ENCODE measurements around the gene ROR1. TPM values are rescaled to one million over a fixed set of nuclear protein-coding genes. Genes with fewer than 3 reads are reported as not detected.

The ROR1 gene
- total and polyA plus RNA-seq, 8 donors: 1.4 to 37.3 (median 14.6) TPM

DNA sequence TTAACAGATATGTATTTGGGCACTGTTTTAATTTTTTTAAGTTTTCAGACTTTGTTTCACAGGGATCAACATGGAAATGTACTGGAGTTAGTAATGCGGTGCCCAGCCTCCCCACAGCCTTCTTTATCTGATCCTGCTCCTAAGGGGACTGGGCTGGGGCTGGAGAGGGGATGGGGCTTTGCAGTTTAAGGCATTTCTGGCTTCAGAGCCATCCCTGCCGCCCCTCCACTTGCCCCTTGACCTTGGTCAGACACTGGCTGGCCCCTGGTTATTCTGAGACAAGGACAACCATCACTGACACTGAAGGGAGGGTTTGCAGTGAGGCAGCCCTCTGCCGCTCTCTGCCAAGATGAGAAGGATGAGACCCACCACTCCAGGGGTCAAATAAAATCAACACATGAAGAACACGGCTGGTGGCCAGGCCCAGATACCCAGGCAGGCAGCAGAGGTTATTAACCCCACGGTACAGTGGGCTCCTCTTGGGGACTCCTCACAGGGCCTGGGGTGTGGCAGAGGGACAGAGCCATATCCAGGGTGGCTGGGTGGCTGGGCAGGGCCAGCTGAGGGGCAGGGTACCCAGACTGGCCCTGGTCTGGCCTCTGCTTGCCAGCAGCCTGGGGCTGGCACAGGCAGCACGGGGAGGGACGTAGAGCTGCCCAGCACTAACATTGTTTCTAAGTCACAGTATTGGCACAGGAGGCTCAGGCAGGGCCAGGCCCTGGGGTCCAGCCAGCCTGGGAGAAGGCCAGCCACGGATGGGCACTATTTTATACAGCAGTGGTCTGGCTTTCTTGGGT lies 422.5 kb downstream of the ROR1 start:
- Histone ChIP-seq H3K27me3 (no peaks in the 10 kb centered on the region), H3K9me3 (no peaks in the 10 kb centered on the region), H3K4me3 (no peak overlapping the region), H3K4me1 (peaks cover 0 to 13% (median 6%) of the 10 kb centered on the region in 4 donors), H3K27ac (no peak overlapping the region), H3K36me3 (no peaks in the 10 kb centered on the region)
- no peak for TF ChIP-seq POLR2AphosphoS5 (IDR thresholded peaks at IDR 0.05)
- TF ChIP-seq CTCF (IDR thresholded peaks at IDR 0.05): no peak
- no peak for TF ChIP-seq POLR2A (IDR thresholded peaks at IDR 0.05)
- TF ChIP-seq EP300 (IDR thresholded peaks at IDR 0.05): no peak
- 55 to 79% (median 63%) methylated on average over 8 of the region's 8 CpGs for WGBS, 5 donors
- no peak for DNase-seq
- intact Hi-C loops (cut with DNase I; ENCODE audit: low total_unique reads): no loop called here

GRCh38 chr1:64197076-64197475 lies 423.3 kb downstream of the ROR1 start:
- no peak for TF ChIP-seq EP300 (IDR thresholded peaks at IDR 0.05)

GRCh38 chr1:64199154-64199553 lies 425.3 kb downstream of the ROR1 start:
- Histone ChIP-seq H3K9me3 (no peaks in the 10 kb centered on the region), H3K4me1 (peaks cover 0 to 11% (median 6%) of the 10 kb centered on the region in 4 donors), H3K27ac (no peak overlapping the region), H3K36me3 (no peaks in the 10 kb centered on the region), H3K4me3 (no peak overlapping the region), H3K27me3 (no peaks in the 10 kb centered on the region)
- no peak for TF ChIP-seq POLR2AphosphoS5 (IDR thresholded peaks at IDR 0.05)
- TF ChIP-seq POLR2A (IDR thresholded peaks at IDR 0.05): no peak
- no peak for TF ChIP-seq CTCF (IDR thresholded peaks at IDR 0.05)
- TF ChIP-seq EP300 (IDR thresholded peaks at IDR 0.05): no peak
- intact Hi-C loops (cut with DNase I; ENCODE audit: low total_unique reads): no loop called here
- WGBS, 5 donors: 52 to 71% (median 59%) methylated on average over 2 of the region's 2 CpGs
- no peak for DNase-seq

More at GRCh38 chr1:64197076-64197475, 423.3 kb downstream of the ROR1 start:
- WGBS, 5 donors: 54 to 81% (median 70%) methylated on average over 3 of the region's 3 CpGs
- no peaks in the 10 kb centered on the region for H3K36me3 ChIP-seq
- no peaks in the 10 kb centered on the region for H3K27me3 ChIP-seq
- no peak overlapping the region for H3K4me3 ChIP-seq
- intact Hi-C loops (cut with DNase I; ENCODE audit: low total_unique reads): no loop called here
- H3K27ac ChIP-seq: no peak overlapping the region
- no peak for DNase-seq
- H3K4me1 ChIP-seq: peaks cover 0 to 13% (median 6%) of the 10 kb centered on the region in 4 donors
- no peaks in the 10 kb centered on the region for H3K9me3 ChIP-seq

DNA sequence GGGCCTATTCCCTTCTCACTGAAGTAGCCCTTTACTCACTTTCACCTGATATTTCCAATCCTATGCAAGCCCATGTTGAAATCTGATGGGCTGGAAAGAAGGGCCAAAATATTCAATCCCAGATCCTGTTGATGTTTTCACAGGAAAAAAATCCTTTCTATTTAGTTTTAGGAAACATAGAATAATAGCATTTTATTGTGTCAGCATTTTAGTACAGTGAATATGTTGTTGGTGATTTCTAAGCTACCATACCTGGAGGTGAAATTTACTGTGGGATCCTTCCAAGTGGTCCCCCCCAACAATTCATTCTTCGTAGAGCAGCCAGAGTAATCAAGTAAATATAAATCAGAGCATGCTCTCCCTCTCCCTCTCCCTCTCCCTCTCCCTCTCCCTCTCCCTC lies 426.2 kb downstream of the ROR1 start:
- Histone ChIP-seq H3K27ac (no peak overlapping the region), H3K4me1 (peaks cover 0 to 9% (median 6%) of the 10 kb centered on the region in 4 donors), H3K9me3 (no peaks in the 10 kb centered on the region), H3K36me3 (no peaks in the 10 kb centered on the region), H3K4me3 (no peak overlapping the region), H3K27me3 (no peaks in the 10 kb centered on the region)
- no peak for TF ChIP-seq POLR2AphosphoS5 (IDR thresholded peaks at IDR 0.05)
- TF ChIP-seq CTCF (IDR thresholded peaks at IDR 0.05): no peak
- no peak for TF ChIP-seq POLR2A (IDR thresholded peaks at IDR 0.05)
- TF ChIP-seq EP300 (IDR thresholded peaks at IDR 0.05): no peak
- DNase-seq: no peak
- intact Hi-C loops (cut with DNase I; ENCODE audit: low total_unique reads): no loop called here
- WGBS, 5 donors: 28 to 93% (median 79%) methylated on average over 1 of the region's 1 CpG

GRCh38 chr1:64203420-64203819 lies 429.6 kb downstream of the ROR1 start, which contains the start of gene UBE2U:
TSS of gene UBE2U (plus strand) at chr1:64203623. CDS start at chr1:64204051, 428 bp downstream.
- WGBS, 5 donors: 92 to 96% (median 94%) methylated on average over 23 of the region's 23 CpGs
- Histone ChIP-seq H3K36me3 (no peaks in the 10 kb centered on the region), H3K9me3 (no peaks in the 10 kb centered on the region), H3K4me3 (no peak within 1 kb of the TSS), H3K27me3 (no peaks in the 10 kb centered on the region), H3K27ac (no peak within 1 kb of the TSS), H3K4me1 (no peaks in the 10 kb centered on the region)
- DNase-seq: no peak
- TF ChIP-seq CTCF (IDR thresholded peaks at IDR 0.05) (no peak), POLR2AphosphoS5 (IDR thresholded peaks at IDR 0.05) (no peak), POLR2A (IDR thresholded peaks at IDR 0.05) (no peak), EP300 (IDR thresholded peaks at IDR 0.05) (no peak)
- intact Hi-C loops (cut with DNase I; ENCODE audit: low total_unique reads): no loop called here
